ENCODE measurements around the gene FAM131C. TPM values are rescaled to one million over a fixed set of nuclear protein-coding genes. Genes with fewer than 3 reads are reported as not detected.
A peak's percentile ranks its signal among the peaks of the same experiment; 100 is the strongest.
"Not testable (repeated sequence)": the region's sequence is repeated elsewhere in the genome, so short reads cannot be mapped to it uniquely, and the experiment has no call there.

Gene FAM131C
- total RNA-seq, 1 experiment from 2014 or later, result 0.11 TPM

- DNase-seq (ENCODE audit: low read depth in 1 of 2, low spot score in 2 of 2), result no peak
- H3K36me3 ChIP-seq, result no peaks in the 10 kb centered on the region
- H3K9me3 ChIP-seq (replicated peaks), result no peaks in the 10 kb centered on the region
- H3K27me3 ChIP-seq (replicated peaks), result no peaks in the 10 kb centered on the region
- H3K4me3 ChIP-seq, result no peak overlapping the region
- H3K4me1 ChIP-seq (replicated peaks), result peaks cover 44% of the 10 kb centered on the region
- no peak overlapping the region for H3K27ac ChIP-seq
These were observed 41.3 kb upstream of the FAM131C start for GRCh38 chr1:16114527-16115467.

GRCh38 chr1:16112596-16113555, 39.4 kb upstream of the FAM131C start:
- Histone ChIP-seq H3K4me1 (replicated peaks) (peaks cover 39% of the 10 kb centered on the region), H3K4me3 (no peak overlapping the region), H3K9me3 (replicated peaks) (0 out of 2 replicates have a peak, but pooled peaks cover 4% of the 10 kb centered on the region), H3K27ac (no peak overlapping the region), H3K27me3 (replicated peaks) (no peaks in the 10 kb centered on the region), H3K36me3 (no peaks in the 10 kb centered on the region)
- DNase-seq (ENCODE audit: low read depth in 1 of 2, low spot score in 2 of 2), result peak; percentile 57 to 73

- Histone ChIP-seq H3K4me1 (replicated peaks) (peaks cover 30% of the 10 kb centered on the region), H3K9me3 (replicated peaks) (0 out of 2 replicates have a peak, but pooled peaks cover 4% of the 10 kb centered on the region), H3K27ac (no peak overlapping the region), H3K36me3 (no peaks in the 10 kb centered on the region), H3K4me3 (no peak overlapping the region), H3K27me3 (replicated peaks) (no peaks in the 10 kb centered on the region)
- peak in 1 of 2 experiments; percentile 59 for DNase-seq (ENCODE audit: low read depth in 1 of 2, low spot score in 2 of 2)
These were observed 38.5 kb upstream of the FAM131C start for GRCh38 chr1:16111771-16112595.

- no peak for DNase-seq (ENCODE audit: low read depth in 1 of 2, low spot score in 2 of 2)
- H3K27ac ChIP-seq, result no peak overlapping the region
- no peaks in the 10 kb centered on the region for H3K36me3 ChIP-seq
- H3K9me3 ChIP-seq (replicated peaks), result 0 out of 2 replicates have a peak, but pooled peaks cover 4% of the 10 kb centered on the region
- peaks cover 25% of the 10 kb centered on the region for H3K4me1 ChIP-seq (replicated peaks)
- H3K27me3 ChIP-seq (replicated peaks), result no peaks in the 10 kb centered on the region
- no peak overlapping the region for H3K4me3 ChIP-seq
These were observed 37.4 kb upstream of the FAM131C start for GRCh38 chr1:16110884-16111283.

GRCh38 chr1:16110456-16110855, 37.0 kb upstream of the FAM131C start:
- H3K4me3 ChIP-seq, result no peak overlapping the region
- no peak overlapping the region for H3K27ac ChIP-seq
- DNase-seq (ENCODE audit: low read depth in 1 of 2, low spot score in 2 of 2), result no peak
- no peaks in the 10 kb centered on the region for H3K27me3 ChIP-seq (replicated peaks)
- peaks cover 25% of the 10 kb centered on the region for H3K4me1 ChIP-seq (replicated peaks)
- 0 out of 2 replicates have a peak, but pooled peaks cover 4% of the 10 kb centered on the region for H3K9me3 ChIP-seq (replicated peaks)
- no peaks in the 10 kb centered on the region for H3K36me3 ChIP-seq

GRCh38 chr1:16109571-16109970, 36.1 kb upstream of the FAM131C start:
- Histone ChIP-seq H3K36me3 (no peaks in the 10 kb centered on the region), H3K27ac (no peak overlapping the region), H3K27me3 (replicated peaks) (no peaks in the 10 kb centered on the region), H3K9me3 (replicated peaks) (0 out of 2 replicates have a peak, but pooled peaks cover 4% of the 10 kb centered on the region), H3K4me1 (replicated peaks) (peaks cover 25% of the 10 kb centered on the region), H3K4me3 (no peak overlapping the region)
- no peak for DNase-seq (ENCODE audit: low read depth in 1 of 2, low spot score in 2 of 2)

GRCh38 chr1:16107039-16107438, 33.6 kb upstream of the FAM131C start:
- H3K27me3 ChIP-seq (replicated peaks); DNase-seq (ENCODE audit: low read depth in 1 of 2, low spot score in 2 of 2); H3K4me1 ChIP-seq (replicated peaks); H3K4me3 ChIP-seq; H3K27ac ChIP-seq; H3K36me3 ChIP-seq: not testable (repeated sequence)
- peaks cover 11% of the 10 kb centered on the region; the same call in 1 of the 2 replicates for H3K9me3 ChIP-seq (replicated peaks)

- H3K27ac ChIP-seq, result no peak overlapping the region
- H3K36me3 ChIP-seq, result no peaks in the 10 kb centered on the region
- H3K27me3 ChIP-seq (replicated peaks), result no peaks in the 10 kb centered on the region
- no peaks in the 10 kb centered on the region for H3K4me1 ChIP-seq (replicated peaks)
- no peak for DNase-seq (ENCODE audit: low read depth in 1 of 2, low spot score in 2 of 2)
- peaks cover 12% of the 10 kb centered on the region; the same call in 1 of the 2 replicates for H3K9me3 ChIP-seq (replicated peaks)
- no peak overlapping the region for H3K4me3 ChIP-seq
These were observed 28.2 kb upstream of the FAM131C start for GRCh38 chr1:16101623-16102022.

GRCh38 chr1:16099412-16099811, 26.0 kb upstream of the FAM131C start:
- Histone ChIP-seq H3K4me3 (no peak overlapping the region), H3K27ac (no peak overlapping the region), H3K27me3 (replicated peaks) (no peaks in the 10 kb centered on the region), H3K4me1 (replicated peaks) (no peaks in the 10 kb centered on the region), H3K36me3 (no peaks in the 10 kb centered on the region), H3K9me3 (replicated peaks) (peaks cover 12% of the 10 kb centered on the region; the same call in 1 of the 2 replicates)
- no peak for DNase-seq (ENCODE audit: low read depth in 1 of 2, low spot score in 2 of 2)

- no peak overlapping the region for H3K27ac ChIP-seq
- no peaks in the 10 kb centered on the region for H3K27me3 ChIP-seq (replicated peaks)
- no peak for DNase-seq (ENCODE audit: low read depth in 1 of 2, low spot score in 2 of 2)
- H3K9me3 ChIP-seq (replicated peaks), result 0 out of 2 replicates have a peak, but pooled peaks cover 4% of the 10 kb centered on the region
- H3K4me3 ChIP-seq, result no peak overlapping the region
- no peaks in the 10 kb centered on the region for H3K36me3 ChIP-seq
- no peaks in the 10 kb centered on the region for H3K4me1 ChIP-seq (replicated peaks)
These were observed 22.0 kb upstream of the FAM131C start for GRCh38 chr1:16095447-16095846.

GRCh38 chr1:16094453-16095158, 21.2 kb upstream of the FAM131C start:
- Histone ChIP-seq H3K27ac (no peak overlapping the region), H3K4me3 (no peak overlapping the region)

GRCh38 chr1:16093611-16094010, 20.2 kb upstream of the FAM131C start:
- Histone ChIP-seq H3K27me3 (replicated peaks) (no peaks in the 10 kb centered on the region), H3K4me3 (no peak overlapping the region), H3K36me3 (no peaks in the 10 kb centered on the region), H3K9me3 (replicated peaks) (no peaks in the 10 kb centered on the region), H3K4me1 (replicated peaks) (peaks cover 8% of the 10 kb centered on the region; the same call in 1 of the 2 replicates), H3K27ac (no peak overlapping the region)
- DNase-seq (ENCODE audit: low read depth in 1 of 2, low spot score in 2 of 2), result no peak

More at GRCh38 chr1:16094453-16095158, 21.2 kb upstream of the FAM131C start:
- Histone ChIP-seq H3K27me3 (replicated peaks) (no peaks in the 10 kb centered on the region), H3K9me3 (replicated peaks) (0 out of 2 replicates have a peak, but pooled peaks cover 4% of the 10 kb centered on the region), H3K4me1 (replicated peaks) (no peaks in the 10 kb centered on the region), H3K36me3 (no peaks in the 10 kb centered on the region)
- no peak for DNase-seq (ENCODE audit: low read depth in 1 of 2, low spot score in 2 of 2)
